ENCODE results near the gene CACNA1F. TPM values are rescaled to one million over a fixed set of nuclear protein-coding genes. Genes with fewer than 3 reads are reported as not detected.

CACNA1F gene
- total and polyA plus RNA-seq, 9 of the 15 experiments (the other 6 are each of a cell fraction or from before 2014, with no cell fraction given): under 0.01 to 0.41 (median 0.03) TPM; not detected in 3

GRCh38 chrX:49269010-49269766 lies 36.0 kb upstream of the CACNA1F start (continued):
- TF ChIP-seq PREB (CRISPR knock-in tag; IDR thresholded peaks at IDR 0.05) (no peak), ZNF699 (CRISPR knock-in tag; IDR thresholded peaks at IDR 0.05; ENCODE audit: insufficient replicate concordance) (no peak), GMEB1 (CRISPR knock-in tag; IDR thresholded peaks at IDR 0.05) (no peak), CHCHD3 (CRISPR knock-in tag; IDR thresholded peaks at IDR 0.05) (no peak), THRB (CRISPR knock-in tag; conservative IDR thresholded peaks at IDR 0.05) (no peak), ELF1 (tag; IDR thresholded peaks at IDR 0.05) (no peak), ZNF583 (CRISPR knock-in tag; IDR thresholded peaks at IDR 0.05) (no peak), ETS2 (tag; IDR thresholded peaks at IDR 0.05; ENCODE audit: borderline replicate concordance, poor library complexity, severe bottlenecking) (no peak), ZKSCAN3 (CRISPR knock-in tag; IDR thresholded peaks at IDR 0.05) (no peak), SFPQ (IDR thresholded peaks at IDR 0.05; ENCODE audit: low read depth, low read length) (no peak), ZBTB11 (CRISPR knock-in tag; IDR thresholded peaks at IDR 0.05) (no peak), NFIX (CRISPR knock-in tag; IDR thresholded peaks at IDR 0.05; ENCODE audit: low read depth) (no peak)
